ENCODE measurements around the gene ELOVL3. TPM values are rescaled to one million over a fixed set of nuclear protein-coding genes. Genes with fewer than 3 reads are reported as not detected.

Gene ELOVL3
- total and polyA plus RNA-seq, 2 donors (not counting 3 experiments of a cell fraction or from before 2014, with no cell fraction given): not detected

GRCh38 chr10:102222797-102223196, 3.3 kb upstream of the ELOVL3 start:
- Histone ChIP-seq H3K79me2 (ENCODE audit: control insufficient read depth, insufficient read depth, low read length) (no peaks in the 10 kb centered on the region), H3K4me3 (replicated peaks in 1 of 3; ENCODE audit: insufficient read depth in 1 of 3, low read depth in 1 of 3, low read length in 3 of 3) (no peak overlapping the region), H3K36me3 (ENCODE audit: control insufficient read depth in 2 of 2, extremely low read depth in 1 of 2, insufficient read depth in 2 of 2, low read length in 2 of 2) (no peaks in the 10 kb centered on the region), H3K9me1 (replicated peaks; ENCODE audit: control insufficient read depth, extremely low read depth, insufficient read depth, low read length) (no peaks in the 10 kb centered on the region), H3K9me3 (replicated peaks; ENCODE audit: control insufficient read depth, insufficient read depth, low read length) (no peaks in the 10 kb centered on the region), H3K4me2 (ENCODE audit: insufficient read depth, low read length) (no peak overlapping the region), H4K20me1 (replicated peaks; ENCODE audit: control insufficient read depth, extremely low read depth, insufficient read depth, low read length) (no peaks in the 10 kb centered on the region), H3K9ac (replicated peaks; ENCODE audit: extremely low read depth, insufficient read depth, low read length) (no peak overlapping the region), H2AFZ (ENCODE audit: low read depth, low read length) (no peak overlapping the region), H3K27ac (ENCODE audit: insufficient read depth, low read depth, low read length) (no peak overlapping the region), H3K4me1 (ENCODE audit: control insufficient read depth, extremely low read depth, insufficient read depth, low read length) (peaks cover 10% of the 10 kb centered on the region), H3K27me3 (ENCODE audit: control insufficient read depth in 2 of 2, insufficient read depth in 2 of 2, low read length in 2 of 2) (peaks cover 48 to 57% of the 10 kb centered on the region in 2 experiments)
- BruUV-seq (replicated peaks): no TSS peak
- ChIA-PET CTCF (interaction anchor here (1.2 to 1.7 kb wide), 3 partner anchors 53 to 176 kb away, joined by 3 to 8 read pairs (median 5); no protein-coding TSS in a partner anchor), POLR2A (no interaction called here)
- dilution Hi-C loops (cut with MboI; ENCODE audit: extremely low pct_ligation_motif_present, low sequenced_read_pairs) (no loop called here), intact Hi-C loops (cut with micrococcal nuclease) (no loop called here)
- TF ChIP-seq POLR2A (IDR thresholded peaks at IDR 0.05; ENCODE audit: low read depth, low read length): no peak
- no peak for TF ChIP-seq EZH2 (IDR thresholded peaks at IDR 0.05; ENCODE audit: borderline replicate concordance, low read depth, low read length, severe bottlenecking)
- no peak for TF ChIP-seq JUN (IDR thresholded peaks at IDR 0.05; ENCODE audit: borderline replicate concordance, insufficient read depth, insufficient read length, low read depth)
- no peak for TF ChIP-seq FOS (IDR thresholded peaks at IDR 0.05; ENCODE audit: borderline replicate concordance, insufficient read depth, low read length)
- TF ChIP-seq MYC (IDR thresholded peaks at IDR 0.05; ENCODE audit: low read depth, low read length): no peak
- TF ChIP-seq GATA2 (IDR thresholded peaks at IDR 0.05; ENCODE audit: insufficient read depth, insufficient read length, low read depth, low read length): no peak
- FAIRE-seq: peak; percentile 33
- DNase-seq (ENCODE audit: low read depth, low spot score): no peak

GRCh38 chr10:102226542-102226870, 407 bp downstream of the ELOVL3 start:
- H3K4me3 ChIP-seq (replicated peaks in 1 of 3; ENCODE audit: insufficient read depth in 1 of 3, low read depth in 1 of 3, low read length in 3 of 3): no peak overlapping the region
- H4K20me1 ChIP-seq (replicated peaks; ENCODE audit: control insufficient read depth, extremely low read depth, insufficient read depth, low read length): no peaks in the 10 kb centered on the region
- no TSS peak for BruUV-seq (replicated peaks)
- H2AFZ ChIP-seq (ENCODE audit: low read depth, low read length): peak overlapping the region; percentile 62
- no peak overlapping the region for H3K4me2 ChIP-seq (ENCODE audit: insufficient read depth, low read length)
- H3K9me1 ChIP-seq (replicated peaks; ENCODE audit: control insufficient read depth, extremely low read depth, insufficient read depth, low read length): no peaks in the 10 kb centered on the region
- peaks cover 12% of the 10 kb centered on the region for H3K4me1 ChIP-seq (ENCODE audit: control insufficient read depth, extremely low read depth, insufficient read depth, low read length)
- dilution Hi-C loops (cut with MboI; ENCODE audit: extremely low pct_ligation_motif_present, low sequenced_read_pairs) (loop anchor here (25.0 kb wide), 1 partner anchor 136 kb away; no protein-coding TSS in a partner anchor), intact Hi-C loops (cut with micrococcal nuclease) (loop anchor here (1.0 kb wide), 1 partner anchor 57 kb away; no protein-coding TSS in a partner anchor)
- TF ChIP-seq POLR2A (IDR thresholded peaks at IDR 0.05; ENCODE audit: low read depth, low read length): no peak
- FAIRE-seq (no peak), DNase-seq (ENCODE audit: low read depth, low spot score) (no peak)
- H3K79me2 ChIP-seq (ENCODE audit: control insufficient read depth, insufficient read depth, low read length): no peaks in the 10 kb centered on the region
- ChIA-PET POLR2A (interaction anchor here (1.6 kb wide), 1 partner anchor 169 kb away, joined by 3 read pairs; the partner anchor contains the start of gene NFKB2), CTCF (interaction anchor here (1.0 to 17.3 kb wide), 6 partner anchors 15 to 177 kb away, joined by 3 to 1402 read pairs (median 8); partner anchors contain the start of gene PITX3)
- no peak overlapping the region for H3K27ac ChIP-seq (ENCODE audit: insufficient read depth, low read depth, low read length)
- no peaks in the 10 kb centered on the region for H3K9me3 ChIP-seq (replicated peaks; ENCODE audit: control insufficient read depth, insufficient read depth, low read length)
- H3K9ac ChIP-seq (replicated peaks; ENCODE audit: extremely low read depth, insufficient read depth, low read length): no peak overlapping the region
- no peaks in the 10 kb centered on the region for H3K36me3 ChIP-seq (ENCODE audit: control insufficient read depth in 2 of 2, extremely low read depth in 1 of 2, insufficient read depth in 2 of 2, low read length in 2 of 2)
- peaks cover 50 to 58% of the 10 kb centered on the region in 2 experiments for H3K27me3 ChIP-seq (ENCODE audit: control insufficient read depth in 2 of 2, insufficient read depth in 2 of 2, low read length in 2 of 2)
